Testis (tissue), 5 donors: ENCODE measurements around the gene ADPRS. TPM values are rescaled to one million over a fixed set of nuclear protein-coding genes. Genes with fewer than 3 reads are reported as not detected.
A peak's percentile ranks its signal among the peaks of the same experiment; 100 is the strongest.

ENCODE experiments used
- DNase-seq: peaks from one replicate; pipeline ENCODE4 v3.0.0-alpha.2; 2019
- H3K27ac ChIP-seq, 2 donors: fragments of 200-600 bp; sonication (generic); one replicate each; pipeline ENCODE4 v1.5.1; 2019
- H3K27me3 ChIP-seq: fragments of 200-600 bp; sonication (generic); one replicate; pipeline ENCODE4 v1.5.1; 2019
- H3K36me3 ChIP-seq: fragments of 200-600 bp; sonication (generic); one replicate; pipeline ENCODE4 v1.5.1; 2017; ENCODE audit warnings: low read depth; ENCODE audit errors: missing control alignments
- H3K4me1 ChIP-seq: fragments of 200-600 bp; sonication (generic); one replicate; pipeline ENCODE4 v1.5.1; 2019
- H3K4me3 ChIP-seq, 2 donors: fragments of 200-600 bp; sonication (generic); one replicate each; pipeline ENCODE4 v1.5.1; 2017 to 2019
- H3K9me3 ChIP-seq: fragments of 200-600 bp; sonication (generic); one replicate; pipeline ENCODE4 v1.5.1; 2017
- CTCF ChIP-seq, 3 experiments: fragments of 450-650 bp in 2 of 3; fragments of 200-600 bp in 1 of 3; sonication (generic) in 1 of 3; IDR thresholded peaks; one replicate each; pipeline ENCODE4 v1.5.1; 2016 to 2019; ENCODE audit warnings: antibody characterized with exemption in 3 of 3, mild to moderate bottlenecking in 2 of 3, moderate library complexity in 1 of 3
- POLR2A ChIP-seq: fragments of 450-650 bp; IDR thresholded peaks from one replicate; pipeline ENCODE4 v1.6.1; 2017; ENCODE audit warnings: antibody characterized with exemption, mild to moderate bottlenecking, moderate library complexity
- WGBS, 2 donors: methylation state at CpG; one replicate each; pipeline ENCODE4 v1.1.5; 2018; 5-methylcytosine and 5-hydroxymethylcytosine counted together
- intact Hi-C: fragments of 100-400 bp; cut with DNase I; formaldehyde crosslinking; loops from one replicate; pipeline ENCODE4 v1.15.1; 2023; ENCODE audit warnings: low total_unique reads
- long read RNA-seq, 2 donors: transcript quantifications; one replicate each; lab custom pipeline, GENCODE V29; 2026
- polyA plus RNA-seq: library from polyadenylated mRNA; stranded (reverse); fragments of 350-450 nt; fragmentation: Illumina TruSeq; extraction: RNeasy Lipid Tissue Mini Kit (QIAGEN cat#74804); gene quantifications from one replicate; pipeline ENCODE4 v1.2.3, GENCODE V29; 2014; ENCODE audit warnings: low read depth, low replicate concordance; ENCODE audit not compliant: insufficient read depth
- total RNA-seq, 2 donors: library from RNA; depleted of rRNA; stranded (reverse); fragments of >200 nt; gene quantifications; one replicate each; pipeline ENCODE4 v1.2.3, GENCODE V29; 2016

The ADPRS gene
- 100 to 1,000 TPM in 1 of 2 donors, 10 to 100 TPM in 1; 84.4 to 106 TPM for total RNA-seq
- 41.8 TPM for polyA plus RNA-seq
- long read RNA-seq, donor 1, transcript ADPRHL2-201 (6 exons, 1,668 nt): major isoform, 24 of 24 reads
- long read RNA-seq, donor 1, partial matches to known transcripts: 0 of 24 reads
- long read RNA-seq, donor 1, other reads (novel, unspliced or antisense): 0 of 24 reads
- long read RNA-seq, donor 2, transcript ADPRHL2-201 (6 exons, 1,668 nt): major isoform, 17 of 55 reads
- long read RNA-seq, donor 2, partial matches to known transcripts: 38 of 55 reads
- long read RNA-seq, donor 2, other reads (novel, unspliced or antisense): 0 of 55 reads

GRCh38 chr1:36088577-36089392 lies at the start of gene ADPRS:
TSS of gene ADPRS (plus strand) at chr1:36088892. CDS start at chr1:36088905, 13 bp downstream.
- peak within 1 kb of the TSS; percentile 92 to 98 for H3K4me3 ChIP-seq
- peak; percentile 91 for DNase-seq
- H3K4me1 ChIP-seq: peaks cover 17% of the 10 kb centered on the region
- no peaks in the 10 kb centered on the region for H3K36me3 ChIP-seq
- no peaks in the 10 kb centered on the region for H3K9me3 ChIP-seq
- intact Hi-C loops: no loop called here
- no peaks in the 10 kb centered on the region for H3K27me3 ChIP-seq
- peak within 1 kb of the TSS; percentile 78 to 86 for H3K27ac ChIP-seq
- 1% methylated on average over 39 of the region's 84 CpGs; no CpG with 5 or more reads in 1 of the 2 donors for WGBS, 2 donors
- TF ChIP-seq POLR2A: peak; percentile 46
- TF ChIP-seq CTCF (IDR thresholded peaks at IDR 0.05): peak; percentile 97 to 99 (median 99)

- Histone ChIP-seq H3K27ac (no peak overlapping the region), H3K4me1 (no peaks in the 10 kb centered on the region), H3K4me3 (no peak overlapping the region), H3K36me3 (no peaks in the 10 kb centered on the region), H3K27me3 (no peaks in the 10 kb centered on the region), H3K9me3 (no peaks in the 10 kb centered on the region)
- TF ChIP-seq CTCF (IDR thresholded peaks at IDR 0.05) (no peak), POLR2A (no peak)
- intact Hi-C loops: no loop called here
- DNase-seq: no peak
- 84 to 92% methylated on average over 2 of the region's 2 CpGs for WGBS, 2 donors
Observed at GRCh38 chr1:36040238-36040637, 48.5 kb upstream of the ADPRS start.

- Histone ChIP-seq H3K4me1 (no peaks in the 10 kb centered on the region), H3K9me3 (no peaks in the 10 kb centered on the region), H3K27ac (no peak overlapping the region), H3K27me3 (no peaks in the 10 kb centered on the region), H3K4me3 (no peak overlapping the region), H3K36me3 (no peaks in the 10 kb centered on the region)
- TF ChIP-seq POLR2A (no peak), CTCF (IDR thresholded peaks at IDR 0.05) (no peak)
- intact Hi-C loops: no loop called here
- DNase-seq: no peak
Observed at GRCh38 chr1:36051821-36052220, 36.9 kb upstream of the ADPRS start.

GRCh38 chr1:36053978-36054377 lies 34.7 kb upstream of the ADPRS start:
- Histone ChIP-seq H3K36me3 (no peaks in the 10 kb centered on the region), H3K4me1 (no peaks in the 10 kb centered on the region), H3K27me3 (no peaks in the 10 kb centered on the region), H3K4me3 (no peak overlapping the region), H3K9me3 (no peaks in the 10 kb centered on the region), H3K27ac (no peak overlapping the region)
- intact Hi-C loops: no loop called here
- DNase-seq: no peak
- TF ChIP-seq POLR2A: no peak
- TF ChIP-seq CTCF (IDR thresholded peaks at IDR 0.05): no peak
